GM18951 (cell line): ENCODE measurements around the gene NR2C2.

Experiments used
- POLR2A ChIP-seq: IDR thresholded peaks from 4 replicates; pipeline ENCODE4 v1.6.1; 2011; ENCODE audit warnings: mild to moderate bottlenecking; ENCODE audit not compliant: insufficient read length, insufficient read depth; ENCODE audit errors: extremely low read depth
- in situ Hi-C: fragments of 300-500 bp; cut with MboI; formaldehyde crosslinking; loops from one replicate; pipeline ENCODE4 v1.12.0; 2022; ENCODE audit warnings: low sequenced_read_pairs, mixed read lengths, inconsistent platforms; ENCODE audit not compliant: unreplicated experiment

Gene NR2C2

DNA sequence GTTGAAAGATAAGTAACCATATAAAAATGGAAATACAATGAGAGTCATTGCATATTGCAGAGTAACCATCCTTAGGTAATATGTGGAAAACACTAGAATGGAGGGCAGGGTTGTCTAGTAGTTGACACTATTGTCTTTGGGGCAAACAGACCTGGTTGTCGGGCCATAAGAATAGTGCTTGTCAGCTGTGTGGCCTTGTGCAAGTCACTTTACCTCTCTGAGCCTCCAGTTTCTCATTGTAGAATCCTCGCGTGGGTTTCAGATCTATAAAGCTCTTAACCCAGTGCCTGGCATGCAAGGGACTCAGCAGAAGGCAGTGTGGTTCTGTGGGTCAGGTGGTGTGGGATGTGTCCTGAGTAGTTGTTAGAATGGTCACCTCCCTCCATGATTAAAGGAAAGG lies 85.7 kb downstream of the NR2C2 start:
- no peak for TF ChIP-seq POLR2A
- in situ Hi-C loops: loop anchor here (25.0 kb wide), 1 partner anchor 246 kb away; no protein-coding TSS in a partner anchor

DNA sequence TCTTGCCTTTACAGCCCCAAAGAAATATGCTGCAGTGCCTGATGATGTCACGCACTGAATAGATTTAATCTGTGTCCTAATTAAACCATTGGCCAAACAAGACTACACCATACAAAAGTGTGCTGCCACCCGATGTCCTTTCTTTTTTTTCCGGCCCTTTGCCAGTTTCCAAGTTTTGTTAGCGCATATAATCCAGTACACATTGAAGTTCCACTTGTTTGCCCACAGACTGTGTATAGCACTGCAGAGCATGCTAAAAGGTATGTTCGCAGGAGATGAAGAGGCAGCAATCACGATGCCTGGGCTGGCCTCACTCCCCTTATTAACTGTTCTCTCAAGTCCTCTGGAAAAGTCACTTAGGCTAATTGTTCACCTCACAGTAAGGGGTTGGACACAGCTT lies 90.9 kb downstream of the NR2C2 start:
- in situ Hi-C loops: loop anchor here (25.0 kb wide), 1 partner anchor 251 kb away; no protein-coding TSS in a partner anchor

DNA sequence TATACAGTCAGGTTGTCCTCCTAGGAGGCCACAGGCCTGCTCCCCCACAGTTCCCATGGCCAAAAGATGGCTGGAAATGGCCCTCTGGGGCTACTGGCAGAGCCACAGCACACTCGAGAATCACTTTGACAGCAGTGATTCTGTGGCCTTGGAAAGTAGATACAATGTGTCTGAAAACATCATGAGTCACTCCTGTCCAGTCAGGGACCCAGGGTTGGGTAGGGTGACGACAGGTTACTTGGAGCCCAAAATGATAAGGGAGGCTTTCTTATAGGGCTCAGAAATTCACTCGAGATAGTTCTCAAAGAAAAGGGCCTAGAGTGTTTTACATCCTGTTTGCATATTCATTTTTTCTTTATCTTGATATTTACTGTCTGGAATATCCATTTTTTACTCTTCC lies 93.5 kb downstream of the NR2C2 start:
- TF ChIP-seq POLR2A: no peak
- in situ Hi-C loops: loop anchor here (25.0 kb wide), 1 partner anchor 254 kb away; no protein-coding TSS in a partner anchor

More for the DNA sequence above, 90.9 kb downstream of the NR2C2 start:
- TF ChIP-seq POLR2A: no peak

DNA sequence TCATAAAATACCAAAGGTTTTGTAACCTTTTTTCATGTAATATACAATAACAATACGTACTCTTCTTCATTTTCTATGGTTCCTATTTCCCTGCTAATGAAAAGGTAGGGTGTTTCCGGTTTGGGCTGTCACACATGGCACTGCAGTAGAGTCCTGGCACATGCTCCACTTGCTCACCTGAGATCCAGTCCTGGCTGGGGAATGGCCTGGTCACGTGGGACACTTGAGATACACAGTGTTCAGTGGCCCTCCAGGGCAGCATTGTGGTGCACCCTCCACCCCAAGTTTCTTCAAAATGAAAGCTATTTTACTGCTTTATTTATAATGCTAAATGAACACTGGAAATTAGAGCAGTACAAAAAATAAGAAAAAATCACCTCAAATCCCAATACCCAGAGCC lies 94.6 kb downstream of the NR2C2 start:
- in situ Hi-C loops: loop anchor here (25.0 kb wide), 1 partner anchor 255 kb away; no protein-coding TSS in a partner anchor

DNA sequence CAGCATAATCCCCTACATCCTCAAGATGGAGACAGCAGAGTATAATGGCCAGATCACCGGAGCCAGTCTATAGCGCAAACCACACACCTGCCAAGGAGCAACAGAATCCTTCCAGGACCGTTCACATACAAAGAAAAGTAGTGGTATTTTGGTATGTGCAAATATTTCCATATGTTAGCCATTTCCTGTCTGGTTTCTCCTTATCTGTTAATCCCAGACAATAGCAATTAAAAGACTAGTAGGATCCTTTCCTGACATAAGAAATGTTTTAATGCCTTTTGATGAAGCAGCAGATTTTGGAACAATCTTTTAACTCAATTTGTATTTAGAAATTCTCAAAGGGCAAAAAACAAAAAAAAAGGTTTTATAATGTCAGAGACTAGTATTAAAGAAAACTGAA lies 95.6 kb downstream of the NR2C2 start:
- in situ Hi-C loops: loop anchor here (25.0 kb wide), 1 partner anchor 256 kb away; no protein-coding TSS in a partner anchor
- no peak for TF ChIP-seq POLR2A

More for the DNA sequence above, 94.6 kb downstream of the NR2C2 start:
- TF ChIP-seq POLR2A: no peak

DNA sequence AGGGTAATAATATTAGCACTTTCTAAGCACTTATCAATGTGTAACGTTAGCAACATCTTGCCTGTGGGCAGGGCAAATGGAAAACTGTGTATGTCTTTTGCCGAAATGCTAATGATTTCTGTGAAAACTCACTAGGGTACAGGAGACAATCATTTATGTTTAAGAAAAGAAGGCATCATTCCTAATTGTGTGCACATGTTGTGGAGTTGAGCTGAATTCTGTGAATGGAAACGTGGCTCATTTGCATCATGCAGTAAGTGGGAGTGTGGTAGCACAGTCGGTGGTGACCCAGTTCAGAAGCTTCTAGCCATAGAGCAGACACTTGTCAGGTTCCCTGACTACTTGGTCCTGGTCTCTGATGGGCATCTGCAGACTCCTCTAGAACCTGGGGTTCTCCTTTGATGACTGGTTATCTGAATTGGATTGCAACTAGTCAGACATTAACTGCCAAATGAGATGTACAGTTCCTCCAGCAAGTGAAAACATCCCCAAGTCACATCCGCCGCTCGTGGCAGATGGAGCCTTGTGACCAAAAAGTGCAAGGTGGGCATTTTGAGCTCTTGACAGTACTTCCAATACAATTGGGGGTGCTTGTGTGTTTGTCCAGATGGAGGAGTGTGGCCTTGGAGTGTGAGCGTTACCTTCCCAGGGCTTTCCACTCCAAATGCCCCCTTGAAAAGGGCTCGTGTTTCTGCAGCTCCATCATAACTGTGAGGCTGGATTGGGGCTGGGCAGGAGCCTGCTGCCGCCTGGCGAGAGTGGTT lies 96.2 kb downstream of the NR2C2 start:
- no peak for TF ChIP-seq POLR2A
- in situ Hi-C loops: loop anchor here (25.0 kb wide), 1 partner anchor 256 kb away; no protein-coding TSS in a partner anchor

DNA sequence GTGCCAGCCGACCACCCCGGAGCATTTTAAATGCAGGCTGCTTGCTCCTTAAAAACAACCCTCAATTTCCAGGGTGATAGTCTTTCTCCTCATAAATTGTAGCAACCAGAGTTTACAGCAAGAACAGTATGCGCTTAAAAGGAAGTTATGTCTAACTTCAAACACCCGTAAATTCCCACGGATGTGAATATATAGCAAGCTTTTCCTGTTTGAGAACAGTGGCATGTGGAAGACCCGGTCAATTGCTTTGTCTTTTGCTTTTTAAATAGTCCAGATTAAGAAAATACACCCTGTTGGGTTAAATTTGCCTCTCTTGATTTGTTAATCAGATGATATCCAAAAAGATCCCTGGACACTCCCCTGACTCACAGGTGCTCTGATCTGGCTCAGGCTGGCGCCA lies 96.9 kb downstream of the NR2C2 start:
- TF ChIP-seq POLR2A: no peak
- in situ Hi-C loops: loop anchor here (25.0 kb wide), 1 partner anchor 257 kb away; no protein-coding TSS in a partner anchor

DNA sequence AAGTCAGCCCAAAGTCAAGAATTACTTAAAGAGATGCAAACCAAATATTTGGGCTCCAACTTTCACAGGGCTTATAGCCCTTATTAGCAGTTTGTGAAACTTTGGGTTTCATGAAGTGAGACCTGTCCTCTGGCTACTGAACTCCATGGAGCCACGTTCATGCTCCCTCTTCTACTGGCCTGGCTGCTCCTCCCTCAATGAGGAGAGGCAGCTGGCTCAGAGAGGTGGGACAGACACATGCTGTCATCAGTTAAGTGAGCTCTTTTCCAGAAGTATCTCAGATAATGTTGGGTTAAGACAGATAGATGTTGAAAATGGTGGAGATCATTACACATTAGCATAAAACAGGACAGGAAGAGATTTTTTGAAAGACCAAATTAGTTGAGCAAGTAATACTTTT lies 98.3 kb downstream of the NR2C2 start:
- in situ Hi-C loops: loop anchor here (25.0 kb wide), 1 partner anchor 258 kb away; no protein-coding TSS in a partner anchor
- TF ChIP-seq POLR2A: no peak

DNA sequence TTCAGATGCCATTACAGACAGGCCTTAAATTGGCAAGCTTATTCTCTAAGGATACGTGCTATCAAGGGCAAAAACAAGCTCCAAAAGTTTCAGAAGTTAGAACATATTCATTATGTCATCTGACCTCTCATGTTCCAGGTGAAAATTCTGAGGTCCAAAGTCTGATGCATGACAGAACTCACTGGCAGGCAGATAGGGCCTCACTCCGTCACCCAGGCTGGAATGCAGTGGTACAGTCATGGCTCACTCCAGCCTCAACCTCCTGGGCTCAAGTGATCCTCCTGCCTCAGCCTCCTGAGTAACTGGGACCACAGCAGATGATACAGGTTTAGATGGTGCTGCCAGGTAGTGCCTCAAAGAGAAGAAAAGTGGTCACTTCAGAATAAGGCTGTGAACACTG lies 102.2 kb downstream of the NR2C2 start:
- TF ChIP-seq POLR2A: no peak
- in situ Hi-C loops: loop anchor here (25.0 kb wide), 1 partner anchor 262 kb away; no protein-coding TSS in a partner anchor

DNA sequence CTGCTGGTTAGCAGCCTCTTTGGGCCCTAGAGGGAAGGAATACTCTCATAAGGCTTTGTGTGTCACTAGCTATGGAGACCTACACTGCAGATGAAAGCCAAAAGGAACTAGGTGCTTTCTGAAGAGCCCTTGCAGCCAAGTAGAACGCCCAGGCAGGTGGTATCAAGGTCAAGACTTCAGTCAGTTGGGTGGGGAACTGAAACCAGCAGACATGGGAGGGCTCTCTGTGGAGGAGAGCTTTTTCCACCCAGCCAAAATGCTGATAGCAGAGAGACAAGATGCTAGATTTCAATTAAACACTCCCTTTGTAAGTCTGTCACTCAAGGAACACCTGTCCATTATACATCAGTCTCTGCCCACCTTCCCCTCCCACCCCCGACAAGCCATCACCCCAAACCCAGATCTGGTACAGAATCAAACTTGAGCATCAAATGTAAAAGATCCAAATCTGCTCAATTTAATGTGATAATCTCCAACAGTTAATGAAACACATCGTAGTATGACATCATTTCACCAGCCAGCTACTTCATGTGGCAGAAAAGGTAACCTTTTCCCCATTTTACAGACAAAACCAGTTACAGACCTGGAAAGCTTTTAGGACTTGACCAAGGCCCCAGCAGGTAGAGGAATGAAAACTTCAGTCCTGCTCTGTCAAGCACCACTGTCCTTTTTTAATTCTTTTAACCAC lies 103.2 kb downstream of the NR2C2 start:
- in situ Hi-C loops: no loop called here

DNA sequence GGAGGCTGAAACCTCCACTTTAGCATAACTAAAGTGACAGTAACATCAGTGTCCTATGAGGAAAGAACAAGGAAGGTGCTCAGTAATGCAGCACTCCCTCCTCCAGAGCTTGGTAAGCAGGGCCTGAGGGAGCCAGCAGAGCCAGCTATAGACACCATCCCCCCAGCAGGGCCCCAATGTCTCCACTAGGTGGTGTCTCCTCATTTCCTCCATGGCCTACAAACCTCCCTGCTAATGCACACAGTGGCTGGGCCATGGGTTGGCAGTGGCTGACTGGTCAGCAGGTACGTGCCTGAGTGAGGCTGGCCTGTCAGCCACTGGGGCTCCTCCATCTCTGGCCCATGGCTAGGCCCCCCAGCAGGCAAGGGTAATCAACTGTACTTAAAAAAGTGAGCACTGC lies 104.1 kb downstream of the NR2C2 start:
- TF ChIP-seq POLR2A: no peak
- in situ Hi-C loops: no loop called here

More for the DNA sequence above, 103.2 kb downstream of the NR2C2 start:
- no peak for TF ChIP-seq POLR2A

DNA sequence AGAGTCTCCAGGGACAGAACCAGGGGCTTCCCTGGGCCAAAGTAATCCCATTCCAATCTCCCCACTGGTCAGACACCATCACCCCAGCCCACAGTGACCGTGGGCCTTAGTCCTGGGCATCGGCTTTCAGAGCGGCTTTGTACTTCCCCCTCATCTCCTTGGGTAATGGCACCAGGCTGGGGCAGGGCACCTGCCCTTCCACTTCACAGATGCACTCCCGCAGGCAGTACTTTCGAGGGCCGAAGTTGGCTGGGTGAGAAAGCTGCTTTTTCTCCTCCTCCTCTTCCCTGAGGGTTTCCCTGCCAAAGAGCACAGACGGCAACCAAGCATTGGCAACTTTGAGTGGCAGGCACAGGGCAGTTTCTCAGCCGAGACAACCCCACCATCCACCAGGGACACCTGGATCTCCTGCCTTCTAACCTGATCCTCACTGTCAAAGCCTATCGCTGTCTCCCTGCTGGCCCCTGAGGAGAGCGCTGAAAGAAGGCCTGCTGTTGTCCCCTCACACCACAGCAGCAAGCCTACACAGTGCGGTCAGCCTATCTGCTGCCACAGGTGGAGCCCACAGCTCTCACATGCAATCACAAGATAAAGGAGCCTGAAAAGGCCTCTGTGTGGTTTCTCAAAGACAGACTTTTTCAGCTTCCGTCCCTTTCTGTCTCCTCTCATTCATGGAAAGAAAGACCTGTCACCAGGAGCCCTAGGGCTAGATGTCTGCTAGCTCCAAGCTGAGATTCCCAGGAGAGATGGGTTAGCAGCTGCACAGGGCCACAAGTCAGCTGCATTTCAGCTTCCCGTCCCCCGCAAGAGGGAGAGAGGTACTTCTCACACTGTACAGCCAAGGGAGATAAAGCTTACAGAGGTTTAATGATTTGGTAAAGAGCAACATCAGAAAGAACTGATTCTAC lies 105.2 kb downstream of the NR2C2 start:
- in situ Hi-C loops: no loop called here
- no peak for TF ChIP-seq POLR2A
